DOHH2 (cell line): ENCODE data around the gene NID1.

ENCODE experiments used
- H3F3A ChIP-seq: fragments of 200-600 bp; sonication (generic), shearing (Covaris generic); 2 replicates; pipeline ENCODE4 v1.6.0; 2016; ENCODE audit warnings: antibody characterized with exemption, mild to moderate bottlenecking; ENCODE audit not compliant: control insufficient read depth, insufficient read depth
- H3K27ac ChIP-seq: fragments of 200-600 bp; sonication (generic); 2 replicates; pipeline ENCODE4 v1.5.1; 2014; ENCODE audit warnings: low read depth, mild to moderate bottlenecking, low read length, moderate library complexity
- H3K27me3 ChIP-seq: fragments of 200-600 bp; sonication (generic); 2 replicates; pipeline ENCODE4 v1.6.1; 2014; ENCODE audit warnings: mild to moderate bottlenecking, low read length, mixed read lengths; ENCODE audit not compliant: control insufficient read depth
- H3K36me3 ChIP-seq: fragments of 200-600 bp; sonication (generic); 2 replicates; pipeline ENCODE4 v1.6.1; 2014; ENCODE audit warnings: mild to moderate bottlenecking, low read length, moderate library complexity, mixed read lengths; ENCODE audit not compliant: control insufficient read depth
- H3K4me1 ChIP-seq: fragments of 200-600 bp; sonication (generic); 2 replicates; pipeline ENCODE4 v1.6.1; 2014; ENCODE audit warnings: mild to moderate bottlenecking, low read length, mixed read lengths; ENCODE audit not compliant: control insufficient read depth
- H3K4me2 ChIP-seq: fragments of 200-600 bp; sonication (generic); 2 replicates; pipeline ENCODE4 v1.6.0; 2014; ENCODE audit warnings: mild to moderate bottlenecking, low read length, moderate library complexity
- H3K4me3 ChIP-seq: fragments of 200-600 bp; sonication (generic); 2 replicates; pipeline ENCODE4 v1.5.1; 2014; ENCODE audit warnings: mild to moderate bottlenecking, low read length, mixed read lengths
- H3K79me2 ChIP-seq: fragments of 200-600 bp; sonication (generic); 2 replicates; pipeline ENCODE4 v1.6.1; 2014; ENCODE audit warnings: mild to moderate bottlenecking, low read length, mixed read lengths; ENCODE audit not compliant: control insufficient read depth
- H3K9me2 ChIP-seq: fragments of 200-600 bp; sonication (generic); replicated peaks from 2 replicates; pipeline ENCODE4 v1.6.1; 2014; ENCODE audit warnings: mild to moderate bottlenecking, low read length, mixed read lengths; ENCODE audit not compliant: control insufficient read depth
- H3K9me3 ChIP-seq: fragments of 200-600 bp; sonication (generic); 2 replicates; pipeline ENCODE4 v1.6.1; 2014; ENCODE audit warnings: antibody characterized with exemption, low read length, mixed read lengths; ENCODE audit not compliant: control insufficient read depth, insufficient read depth
- H4K20me1 ChIP-seq: fragments of 200-600 bp; sonication (generic); 2 replicates; pipeline ENCODE4 v1.6.0; 2014; ENCODE audit warnings: low read depth, mild to moderate bottlenecking, antibody characterized with exemption, low read length, moderate library complexity; ENCODE audit not compliant: control insufficient read depth, insufficient read depth
- EZH2phosphoT487 ChIP-seq: fragments of 200-600 bp; sonication (generic); IDR thresholded peaks from 2 replicates; pipeline ENCODE4 v1.6.1; 2017; ENCODE audit warnings: borderline replicate concordance, mild to moderate bottlenecking, antibody characterized with exemption, low read length, moderate library complexity, mixed read lengths
- TF ChIP-seq, protein P1 (sequence below): fragments of 200-600 bp; sonication (generic); IDR thresholded peaks from one replicate; pipeline ENCODE4 v1.5.1; 2014; ENCODE audit warnings: antibody characterized with exemption, mild to moderate bottlenecking, low read depth, low read length; ENCODE audit not compliant: poor library complexity, severe bottlenecking

The NID1 gene

DNA sequence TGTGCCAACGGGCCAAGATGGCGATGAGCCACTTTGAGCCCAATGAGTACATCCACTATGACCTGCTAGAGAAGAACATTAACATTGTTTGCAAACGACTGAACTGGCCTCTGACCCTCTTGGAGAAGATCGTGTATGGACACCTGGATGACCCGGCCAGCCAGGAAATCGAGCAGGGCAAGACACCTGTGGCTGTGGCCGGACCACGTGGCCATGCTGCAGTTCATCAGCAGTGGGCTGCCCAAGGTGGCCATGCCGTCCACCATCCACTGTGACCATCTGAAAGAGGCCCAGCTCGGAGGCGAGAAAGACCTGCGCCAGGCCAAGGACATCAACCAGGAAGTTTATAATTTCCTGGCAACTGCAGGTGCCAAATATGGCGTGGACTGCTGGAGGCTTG, 45.2 kb upstream of the NID1 start:
- Histone ChIP-seq H3K79me2 (no peaks in the 10 kb centered on the region), H3K36me3 (no peaks in the 10 kb centered on the region), H3K9me3 (no peaks in the 10 kb centered on the region), H3F3A (no peaks in the 10 kb centered on the region), H3K27me3 (no peaks in the 10 kb centered on the region), H3K4me1 (no peaks in the 10 kb centered on the region), H3K27ac (no peak overlapping the region), H3K9me2 (no peaks in the 10 kb centered on the region), H4K20me1 (no peaks in the 10 kb centered on the region), H3K4me2 (no peak overlapping the region), H3K4me3 (no peak overlapping the region)
- TF ChIP-seq, protein P1, sequence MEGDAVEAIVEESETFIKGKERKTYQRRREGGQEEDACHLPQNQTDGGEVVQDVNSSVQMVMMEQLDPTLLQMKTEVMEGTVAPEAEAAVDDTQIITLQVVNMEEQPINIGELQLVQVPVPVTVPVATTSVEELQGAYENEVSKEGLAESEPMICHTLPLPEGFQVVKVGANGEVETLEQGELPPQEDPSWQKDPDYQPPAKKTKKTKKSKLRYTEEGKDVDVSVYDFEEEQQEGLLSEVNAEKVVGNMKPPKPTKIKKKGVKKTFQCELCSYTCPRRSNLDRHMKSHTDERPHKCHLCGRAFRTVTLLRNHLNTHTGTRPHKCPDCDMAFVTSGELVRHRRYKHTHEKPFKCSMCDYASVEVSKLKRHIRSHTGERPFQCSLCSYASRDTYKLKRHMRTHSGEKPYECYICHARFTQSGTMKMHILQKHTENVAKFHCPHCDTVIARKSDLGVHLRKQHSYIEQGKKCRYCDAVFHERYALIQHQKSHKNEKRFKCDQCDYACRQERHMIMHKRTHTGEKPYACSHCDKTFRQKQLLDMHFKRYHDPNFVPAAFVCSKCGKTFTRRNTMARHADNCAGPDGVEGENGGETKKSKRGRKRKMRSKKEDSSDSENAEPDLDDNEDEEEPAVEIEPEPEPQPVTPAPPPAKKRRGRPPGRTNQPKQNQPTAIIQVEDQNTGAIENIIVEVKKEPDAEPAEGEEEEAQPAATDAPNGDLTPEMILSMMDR: no peak
- no peak for TF ChIP-seq EZH2phosphoT487

DNA sequence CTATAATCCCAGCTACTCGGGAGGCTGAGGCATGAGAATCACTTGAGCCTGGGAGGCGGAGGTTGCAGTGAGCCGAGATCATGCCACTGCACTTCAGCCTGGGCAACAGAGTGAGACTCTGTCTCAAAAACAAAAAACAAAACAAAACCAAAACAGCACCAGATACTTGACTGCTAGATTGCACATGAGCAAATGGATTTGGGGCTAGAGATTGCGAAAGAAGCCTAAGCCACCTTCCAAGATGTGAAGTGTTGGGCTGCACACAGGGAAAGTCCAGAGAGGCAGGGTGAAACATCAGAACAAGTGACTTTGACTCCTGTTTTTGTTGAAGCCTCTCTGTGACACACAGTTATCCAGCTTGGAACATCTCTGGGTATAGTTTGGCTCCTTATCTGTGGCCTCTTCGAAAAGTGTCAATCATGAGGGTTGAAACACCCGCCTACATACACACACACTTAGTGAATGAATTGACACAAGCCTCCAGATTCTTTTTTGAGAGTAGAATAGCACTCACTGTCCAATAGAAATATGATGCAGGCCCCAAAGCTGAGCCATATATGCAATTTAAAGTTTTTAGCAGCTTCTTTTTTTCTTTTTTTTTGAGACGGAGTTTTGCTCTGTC, 43.2 kb upstream of the NID1 start:
- Histone ChIP-seq H3K9me3 (no peaks in the 10 kb centered on the region), H3K9me2 (no peaks in the 10 kb centered on the region), H4K20me1 (no peaks in the 10 kb centered on the region), H3K36me3 (no peaks in the 10 kb centered on the region), H3K4me3 (no peak overlapping the region), H3K4me1 (no peaks in the 10 kb centered on the region), H3K79me2 (no peaks in the 10 kb centered on the region), H3F3A (no peaks in the 10 kb centered on the region), H3K27me3 (no peaks in the 10 kb centered on the region), H3K4me2 (no peak overlapping the region), H3K27ac (no peak overlapping the region)
- TF ChIP-seq, protein P1: no peak
- no peak for TF ChIP-seq EZH2phosphoT487

DNA sequence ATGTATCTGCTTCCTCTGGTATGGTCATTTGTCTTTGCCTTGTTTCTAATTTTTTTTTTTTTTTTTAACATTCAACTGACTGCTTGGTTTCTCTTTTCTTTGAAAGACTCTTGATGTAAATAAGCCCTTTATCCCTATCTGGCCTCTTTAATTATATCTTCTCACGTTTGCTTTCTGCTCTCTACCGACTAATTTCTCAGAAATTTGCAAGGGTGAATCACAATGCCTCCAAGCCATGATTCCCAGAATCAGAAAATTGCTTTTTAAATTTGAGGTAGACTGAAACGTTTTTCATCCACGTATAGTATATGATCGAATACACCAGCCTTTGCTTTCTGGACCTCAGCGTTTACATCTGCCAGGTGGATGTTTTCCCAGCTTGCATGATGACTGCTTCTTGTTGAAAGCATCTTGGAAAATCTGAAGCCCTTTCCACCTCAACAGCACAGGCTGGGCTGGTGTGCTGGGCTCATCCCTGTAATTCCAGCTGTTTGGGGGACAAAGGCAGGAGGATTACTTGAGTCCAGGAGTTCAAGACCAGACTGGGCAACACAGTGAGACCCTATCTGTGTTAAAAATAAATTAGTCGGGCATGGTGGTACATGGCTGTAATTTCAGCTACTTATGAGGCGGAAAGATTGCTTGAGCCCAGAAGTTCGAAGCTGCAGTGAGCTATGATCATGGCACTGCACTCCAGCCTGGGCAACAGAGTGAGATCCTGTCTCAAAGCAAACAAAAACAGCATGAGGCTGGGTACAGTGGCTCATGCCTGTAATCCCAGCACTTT, 42.4 kb upstream of the NID1 start:
- no peak overlapping the region for H3K4me2 ChIP-seq
- no peaks in the 10 kb centered on the region for H4K20me1 ChIP-seq
- no peaks in the 10 kb centered on the region for H3K4me1 ChIP-seq
- no peak overlapping the region for H3K4me3 ChIP-seq
- no peaks in the 10 kb centered on the region for H3K36me3 ChIP-seq
- no peaks in the 10 kb centered on the region for H3K27me3 ChIP-seq
- no peaks in the 10 kb centered on the region for H3F3A ChIP-seq
- TF ChIP-seq EZH2phosphoT487: no peak
- TF ChIP-seq, protein P1: no peak
- no peaks in the 10 kb centered on the region for H3K9me2 ChIP-seq
- H3K79me2 ChIP-seq: no peaks in the 10 kb centered on the region
- no peaks in the 10 kb centered on the region for H3K9me3 ChIP-seq
- H3K27ac ChIP-seq: no peak overlapping the region
